GM12878 (cell line): ENCODE results near the gene KPTN. TPM values are rescaled to one million over a fixed set of nuclear protein-coding genes. Genes with fewer than 3 reads are reported as not detected.

Experiments
- ATAC-seq: fragments of 200-7000 bp; cut with Tn5 transposase; 3 replicates; pipeline ENCODE4 v1.9.1; 2020; ENCODE audit warnings: mild to moderate bottlenecking, moderate library complexity
- BruUV-seq: library from RNA; stranded (reverse); fragments of 400-500 nt; replicated peaks from 2 replicates; lab custom pipeline; 2021; lab: Mats Ljungman, UMichigan
- CTCF ChIA-PET: fragments of 300-600 bp; sonication (Branson Sonifier 250); formaldehyde crosslinking; extraction: SDS; loops from one replicate; lab custom pipeline; 2021; ENCODE audit warnings: inconsistent platforms; lab: Yijun Ruan, JAX
- POLR2A ChIA-PET: fragments of 350-600 bp; formaldehyde crosslinking; extraction: SDS; loops from one replicate; lab custom pipeline; 2021; ENCODE audit warnings: inconsistent platforms; lab: Charles Lee
- RAD21 ChIA-PET: fragments of 300-600 bp; sonication (Branson Sonifier 250); formaldehyde crosslinking; loops from one replicate; lab custom pipeline; 2023; ENCODE audit warnings: antibody characterized with exemption; ENCODE audit not compliant: unreplicated experiment; lab: Charles Lee
- SMC1A ChIA-PET: fragments of 300-600 bp; sonication (Branson Sonifier 250); formaldehyde crosslinking; loops from one replicate; lab custom pipeline; 2023; ENCODE audit not compliant: unreplicated experiment, uncharacterized antibody; lab: Charles Lee
- DNase-seq: peaks from one replicate; pipeline ENCODE4 v3.0.0-alpha.2; 2011; ENCODE audit warnings: low read depth, low spot score
- FAIRE-seq: peaks from 3 replicates; lab custom pipeline; 2011; peaks lifted over from hg19 to GRCh38; lab: Jason Lieb, UNC
- H2AFZ ChIP-seq: 2 replicates; pipeline ENCODE4 v1.6.0; 2011; ENCODE audit warnings: low read depth, low read length, control low read depth; ENCODE audit not compliant: control insufficient read depth
- H3K27ac ChIP-seq: 2 replicates; pipeline ENCODE4 v1.5.1; 2011; ENCODE audit warnings: control low read depth; ENCODE audit not compliant: control insufficient read depth, insufficient read depth
- H3K27me3 ChIP-seq, 2 experiments: replicated peaks in 1 of 2; 2 replicates each; pipeline versions ENCODE4 v1.6.0 to v1.6.1; 2011; ENCODE audit warnings: low read length in 1 of 2; ENCODE audit not compliant: control insufficient read depth in 2 of 2, insufficient read depth in 2 of 2
- H3K36me3 ChIP-seq, 2 experiments: 2 replicates each; pipeline ENCODE4 v1.5.1; 2011; ENCODE audit warnings: low read length in 1 of 2; ENCODE audit not compliant: control insufficient read depth in 2 of 2, insufficient read depth in 2 of 2
- H3K4me1 ChIP-seq: 2 replicates; pipeline ENCODE4 v1.6.1; 2011; ENCODE audit warnings: mild to moderate bottlenecking, low read length, moderate library complexity, mixed read lengths; ENCODE audit not compliant: control insufficient read depth, insufficient read depth
- H3K4me2 ChIP-seq: 2 replicates; pipeline ENCODE4 v1.6.0; 2011; ENCODE audit warnings: control low read depth; ENCODE audit not compliant: control insufficient read depth, insufficient read depth
- H3K4me3 ChIP-seq: fragments of 200-600 bp; sonication (generic); 2 replicates; pipeline ENCODE4 v1.5.1; 2016
- H3K79me2 ChIP-seq: 2 replicates; pipeline ENCODE4 v1.6.0; 2011; ENCODE audit warnings: low read length; ENCODE audit not compliant: control insufficient read depth, insufficient read depth
- H3K9ac ChIP-seq: 2 replicates; pipeline ENCODE4 v1.8.0; 2011; ENCODE audit warnings: low read length, control low read depth, mixed read lengths; ENCODE audit not compliant: control insufficient read depth, insufficient read depth
- H3K9me3 ChIP-seq: replicated peaks from 3 replicates; pipeline ENCODE4 v1.5.1; 2011; ENCODE audit warnings: mild to moderate bottlenecking, low read length; ENCODE audit not compliant: control insufficient read depth, insufficient read depth
- H4K20me1 ChIP-seq: 2 replicates; pipeline ENCODE4 v1.6.0; 2011; ENCODE audit not compliant: control insufficient read depth, insufficient read depth
- ATF7 ChIP-seq: fragments of 450-650 bp; IDR thresholded peaks from 2 replicates; pipeline ENCODE4 v1.6.1; 2016; ENCODE audit warnings: low read depth, mild to moderate bottlenecking
- HDAC6 ChIP-seq: fragments of 200-600 bp; sonication (generic); IDR thresholded peaks from one replicate; pipeline ENCODE4 v1.8.0; 2017; ENCODE audit warnings: antibody characterized with exemption; ENCODE audit not compliant: unreplicated experiment
- TBL1XR1 ChIP-seq: IDR thresholded peaks from 2 replicates; pipeline ENCODE4 v1.6.1; 2012; ENCODE audit warnings: low read depth, low read length, improper control_type of control experiment
- TCF3 ChIP-seq: IDR thresholded peaks from 2 replicates; pipeline ENCODE4 v1.6.1; 2012; ENCODE audit warnings: low read depth, mild to moderate bottlenecking, low read length, borderline replicate concordance; ENCODE audit not compliant: insufficient read depth
- ZNF207 ChIP-seq: fragments of 450-650 bp; IDR thresholded peaks from 2 replicates; pipeline ENCODE4 v1.6.1; 2014; ENCODE audit warnings: antibody characterized with exemption, mild to moderate bottlenecking, borderline replicate concordance
- whole genome bisulfite sequencing: methylation state at CpG from one replicate; pipeline ENCODE4 v1.1.6; 2016; ENCODE audit warnings: low lambda C conversion rate; ENCODE audit not compliant: insufficient replicate concordance, insufficient coverage; ENCODE audit errors: missing lambda C conversion rate; 5-methylcytosine and 5-hydroxymethylcytosine counted together
- in situ Hi-C: fragments of 300-500 bp; cut with MboI; formaldehyde crosslinking; loops from 9 replicates; pipeline ENCODE4 v1.14.3; 2018; ENCODE audit warnings: mixed read lengths
- intact Hi-C: fragments of 100-400 bp; cut with micrococcal nuclease; formaldehyde crosslinking; loops from one replicate; pipeline ENCODE4 v1.14.2; 2022; ENCODE audit not compliant: unreplicated experiment
- polyA plus RNA-seq, 11 experiments: library from polyadenylated mRNA; depleted of rRNA in 4 of 11; unstranded in 6 of 11; stranded (reverse) in 5 of 11; fragments of >200 nt; fragmentation: Nextera tagmentation in 4 of 11; fragmentation: Illumina TruSeq in 1 of 11; extraction: Ambion mirVana in 4 of 11; extraction: Trizol in 1 of 11; gene quantifications; 1 replicate in 1 of 11; 2 replicates in 10 of 11; pipeline versions ENCODE4 v1.2.1 to v1.2.3, GENCODE V29; 2011 to 2016; ENCODE audit warnings: inconsistent platforms in 2 of 11, missing spikeins in 2 of 11, low read depth in 1 of 11
- total RNA-seq, 4 experiments: library from RNA; depleted of rRNA in 3 of 4; stranded (reverse); fragments of >200 nt in 3 of 4; fragmentation: Illumina TruSeq in 1 of 4; extraction: Trizol in 1 of 4; gene quantifications; 2 replicates each; pipeline versions ENCODE4 v1.2.1 to v1.2.3, GENCODE V29; 2013 to 2021
- TF ChIP-seq, protein P1 (sequence below): fragments of 450-650 bp; IDR thresholded peaks from 2 replicates; pipeline ENCODE4 v1.6.1; 2017; ENCODE audit warnings: mild to moderate bottlenecking, moderate library complexity
- TF ChIP-seq, protein P2 (sequence below): fragments of 450-650 bp; IDR thresholded peaks from 2 replicates; pipeline ENCODE4 v1.6.1; 2016; ENCODE audit warnings: mild to moderate bottlenecking
- TF ChIP-seq, protein P3 (sequence below): fragments of 450-650 bp; IDR thresholded peaks from 2 replicates; pipeline ENCODE4 v1.6.1; 2016; ENCODE audit warnings: mild to moderate bottlenecking, moderate library complexity, borderline replicate concordance

KPTN gene
- total and polyA plus RNA-seq, 10 of the 15 experiments (the other 5 are each of a cell fraction or from before 2014, with no cell fraction given) = 0.60 to 10.1 (median 6.0) TPM

DNA sequence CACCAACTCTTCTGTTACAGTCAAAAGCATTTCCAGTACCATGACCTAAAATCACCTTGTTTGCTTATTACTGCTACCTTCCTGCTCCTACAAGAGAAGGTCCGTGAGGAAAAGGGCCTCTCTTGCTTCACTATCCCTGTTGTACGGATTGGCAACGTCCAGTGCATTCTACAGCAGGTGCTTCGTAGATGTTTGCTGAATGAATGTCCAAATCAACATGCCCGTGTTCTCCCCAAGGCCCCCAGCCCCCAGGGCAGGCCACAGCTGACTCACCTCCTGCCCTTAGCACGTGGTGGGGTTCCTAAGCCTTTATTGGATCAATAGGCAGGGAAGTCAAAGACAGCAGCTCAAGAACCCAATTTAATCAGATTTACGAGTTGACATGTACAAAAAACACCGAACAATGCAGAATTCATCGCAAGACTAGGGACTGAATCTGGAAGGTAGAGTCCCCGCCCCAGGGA is 36.4 kb upstream of the KPTN start:
- Histone ChIP-seq H4K20me1 (no peaks in the 10 kb centered on the region), H3K36me3 (no peaks in the 10 kb centered on the region), H2AFZ (no peak overlapping the region), H3K4me2 (no peak overlapping the region), H3K27ac (no peak overlapping the region), H3K79me2 (no peaks in the 10 kb centered on the region), H3K9ac (no peak overlapping the region), H3K4me1 (peaks cover 32% of the 10 kb centered on the region), H3K4me3 (no peak overlapping the region), H3K9me3 (no peaks in the 10 kb centered on the region; the same call in 2 of the 3 replicates), H3K27me3 (no peaks in the 10 kb centered on the region; a peak in 1 of 4 replicates)
- in situ Hi-C loops (no loop called here), intact Hi-C loops (no loop called here)
- ChIA-PET CTCF (interaction anchor here (1.0 to 2.8 kb wide), 3 partner anchors 20 to 178 kb away, joined by 4 to 7 read pairs (median 5); no protein-coding TSS in a partner anchor), SMC1A (no interaction called here), RAD21 (interaction anchor here (0.6 kb wide), 1 partner anchor 168 kb away, joined by 3 read pairs; no protein-coding TSS in a partner anchor), POLR2A (interaction anchor here (0.5 to 0.6 kb wide), 2 partner anchors 80 to 87 kb away, joined by 3 read pairs; no protein-coding TSS in a partner anchor)
- 73% methylated on average over 10 of the region's 10 CpGs for WGBS
- TF ChIP-seq, protein P1, sequence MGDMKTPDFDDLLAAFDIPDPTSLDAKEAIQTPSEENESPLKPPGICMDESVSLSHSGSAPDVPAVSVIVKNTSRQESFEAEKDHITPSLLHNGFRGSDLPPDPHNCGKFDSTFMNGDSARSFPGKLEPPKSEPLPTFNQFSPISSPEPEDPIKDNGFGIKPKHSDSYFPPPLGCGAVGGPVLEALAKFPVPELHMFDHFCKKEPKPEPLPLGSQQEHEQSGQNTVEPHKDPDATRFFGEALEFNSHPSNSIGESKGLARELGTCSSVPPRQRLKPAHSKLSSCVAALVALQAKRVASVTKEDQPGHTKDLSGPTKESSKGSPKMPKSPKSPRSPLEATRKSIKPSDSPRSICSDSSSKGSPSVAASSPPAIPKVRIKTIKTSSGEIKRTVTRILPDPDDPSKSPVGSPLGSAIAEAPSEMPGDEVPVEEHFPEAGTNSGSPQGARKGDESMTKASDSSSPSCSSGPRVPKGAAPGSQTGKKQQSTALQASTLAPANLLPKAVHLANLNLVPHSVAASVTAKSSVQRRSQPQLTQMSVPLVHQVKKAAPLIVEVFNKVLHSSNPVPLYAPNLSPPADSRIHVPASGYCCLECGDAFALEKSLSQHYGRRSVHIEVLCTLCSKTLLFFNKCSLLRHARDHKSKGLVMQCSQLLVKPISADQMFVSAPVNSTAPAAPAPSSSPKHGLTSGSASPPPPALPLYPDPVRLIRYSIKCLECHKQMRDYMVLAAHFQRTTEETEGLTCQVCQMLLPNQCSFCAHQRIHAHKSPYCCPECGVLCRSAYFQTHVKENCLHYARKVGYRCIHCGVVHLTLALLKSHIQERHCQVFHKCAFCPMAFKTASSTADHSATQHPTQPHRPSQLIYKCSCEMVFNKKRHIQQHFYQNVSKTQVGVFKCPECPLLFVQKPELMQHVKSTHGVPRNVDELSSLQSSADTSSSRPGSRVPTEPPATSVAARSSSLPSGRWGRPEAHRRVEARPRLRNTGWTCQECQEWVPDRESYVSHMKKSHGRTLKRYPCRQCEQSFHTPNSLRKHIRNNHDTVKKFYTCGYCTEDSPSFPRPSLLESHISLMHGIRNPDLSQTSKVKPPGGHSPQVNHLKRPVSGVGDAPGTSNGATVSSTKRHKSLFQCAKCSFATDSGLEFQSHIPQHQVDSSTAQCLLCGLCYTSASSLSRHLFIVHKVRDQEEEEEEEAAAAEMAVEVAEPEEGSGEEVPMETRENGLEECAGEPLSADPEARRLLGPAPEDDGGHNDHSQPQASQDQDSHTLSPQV = no peak
- TF ChIP-seq TBL1XR1 = no peak
- TF ChIP-seq, protein P2, sequence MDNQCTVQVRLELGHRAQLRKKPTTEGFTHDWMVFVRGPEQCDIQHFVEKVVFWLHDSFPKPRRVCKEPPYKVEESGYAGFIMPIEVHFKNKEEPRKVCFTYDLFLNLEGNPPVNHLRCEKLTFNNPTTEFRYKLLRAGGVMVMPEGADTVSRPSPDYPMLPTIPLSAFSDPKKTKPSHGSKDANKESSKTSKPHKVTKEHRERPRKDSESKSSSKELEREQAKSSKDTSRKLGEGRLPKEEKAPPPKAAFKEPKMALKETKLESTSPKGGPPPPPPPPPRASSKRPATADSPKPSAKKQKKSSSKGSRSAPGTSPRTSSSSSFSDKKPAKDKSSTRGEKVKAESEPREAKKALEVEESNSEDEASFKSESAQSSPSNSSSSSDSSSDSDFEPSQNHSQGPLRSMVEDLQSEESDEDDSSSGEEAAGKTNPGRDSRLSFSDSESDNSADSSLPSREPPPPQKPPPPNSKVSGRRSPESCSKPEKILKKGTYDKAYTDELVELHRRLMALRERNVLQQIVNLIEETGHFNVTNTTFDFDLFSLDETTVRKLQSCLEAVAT = no peak
- TF ChIP-seq HDAC6 = no peak
- no peak for TF ChIP-seq TCF3
- no peak for TF ChIP-seq ATF7
- TF ChIP-seq, protein P3, sequence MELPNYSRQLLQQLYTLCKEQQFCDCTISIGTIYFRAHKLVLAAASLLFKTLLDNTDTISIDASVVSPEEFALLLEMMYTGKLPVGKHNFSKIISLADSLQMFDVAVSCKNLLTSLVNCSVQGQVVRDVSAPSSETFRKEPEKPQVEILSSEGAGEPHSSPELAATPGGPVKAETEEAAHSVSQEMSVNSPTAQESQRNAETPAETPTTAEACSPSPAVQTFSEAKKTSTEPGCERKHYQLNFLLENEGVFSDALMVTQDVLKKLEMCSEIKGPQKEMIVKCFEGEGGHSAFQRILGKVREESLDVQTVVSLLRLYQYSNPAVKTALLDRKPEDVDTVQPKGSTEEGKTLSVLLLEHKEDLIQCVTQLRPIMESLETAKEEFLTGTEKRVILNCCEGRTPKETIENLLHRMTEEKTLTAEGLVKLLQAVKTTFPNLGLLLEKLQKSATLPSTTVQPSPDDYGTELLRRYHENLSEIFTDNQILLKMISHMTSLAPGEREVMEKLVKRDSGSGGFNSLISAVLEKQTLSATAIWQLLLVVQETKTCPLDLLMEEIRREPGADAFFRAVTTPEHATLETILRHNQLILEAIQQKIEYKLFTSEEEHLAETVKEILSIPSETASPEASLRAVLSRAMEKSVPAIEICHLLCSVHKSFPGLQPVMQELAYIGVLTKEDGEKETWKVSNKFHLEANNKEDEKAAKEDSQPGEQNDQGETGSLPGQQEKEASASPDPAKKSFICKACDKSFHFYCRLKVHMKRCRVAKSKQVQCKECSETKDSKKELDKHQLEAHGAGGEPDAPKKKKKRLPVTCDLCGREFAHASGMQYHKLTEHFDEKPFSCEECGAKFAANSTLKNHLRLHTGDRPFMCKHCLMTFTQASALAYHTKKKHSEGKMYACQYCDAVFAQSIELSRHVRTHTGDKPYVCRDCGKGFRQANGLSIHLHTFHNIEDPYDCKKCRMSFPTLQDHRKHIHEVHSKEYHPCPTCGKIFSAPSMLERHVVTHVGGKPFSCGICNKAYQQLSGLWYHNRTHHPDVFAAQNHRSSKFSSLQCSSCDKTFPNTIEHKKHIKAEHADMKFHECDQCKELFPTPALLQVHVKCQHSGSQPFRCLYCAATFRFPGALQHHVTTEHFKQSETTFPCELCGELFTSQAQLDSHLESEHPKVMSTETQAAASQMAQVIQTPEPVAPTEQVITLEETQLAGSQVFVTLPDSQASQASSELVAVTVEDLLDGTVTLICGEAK = no peak
- TF ChIP-seq ZNF207 = no peak
- DNase-seq (no peak), ATAC-seq (no peak), FAIRE-seq (no peak)
- BruUV-seq = no TSS peak
